Adipocyte (in vitro differentiated cells): Measurements from ENCODE around the gene HIP1R.

Source experiments
- DNase-seq: peaks from one replicate; pipeline ENCODE4 v3.0.0-alpha.2; 2015; ENCODE audit warnings: low read depth
- H3K27me3 ChIP-seq: replicated peaks from 2 replicates; pipeline ENCODE4 v1.7.0; 2013; ENCODE audit warnings: mild to moderate bottlenecking, low read length, moderate library complexity; ENCODE audit not compliant: control insufficient read depth, insufficient read depth
- H3K36me3 ChIP-seq: 2 replicates; pipeline ENCODE4 v1.7.0; 2013; ENCODE audit warnings: low read length, mild to moderate bottlenecking, moderate library complexity; ENCODE audit not compliant: control insufficient read depth, insufficient read depth, severe bottlenecking
- H3K4me1 ChIP-seq: 2 replicates; pipeline ENCODE4 v1.7.0; 2013; ENCODE audit warnings: mild to moderate bottlenecking, low read length, moderate library complexity; ENCODE audit not compliant: control insufficient read depth, insufficient read depth
- H3K4me3 ChIP-seq: 2 replicates; pipeline ENCODE4 v1.7.0; 2013; ENCODE audit warnings: mild to moderate bottlenecking, low read length, moderate library complexity
- H3K9ac ChIP-seq: 2 replicates; pipeline ENCODE4 v1.7.0; 2013; ENCODE audit warnings: mild to moderate bottlenecking, low read length, moderate library complexity
- H3K9me3 ChIP-seq: 2 replicates; pipeline ENCODE4 v1.7.0; 2013; ENCODE audit warnings: mild to moderate bottlenecking, low read length, moderate library complexity; ENCODE audit not compliant: control insufficient read depth

The HIP1R gene

DNA sequence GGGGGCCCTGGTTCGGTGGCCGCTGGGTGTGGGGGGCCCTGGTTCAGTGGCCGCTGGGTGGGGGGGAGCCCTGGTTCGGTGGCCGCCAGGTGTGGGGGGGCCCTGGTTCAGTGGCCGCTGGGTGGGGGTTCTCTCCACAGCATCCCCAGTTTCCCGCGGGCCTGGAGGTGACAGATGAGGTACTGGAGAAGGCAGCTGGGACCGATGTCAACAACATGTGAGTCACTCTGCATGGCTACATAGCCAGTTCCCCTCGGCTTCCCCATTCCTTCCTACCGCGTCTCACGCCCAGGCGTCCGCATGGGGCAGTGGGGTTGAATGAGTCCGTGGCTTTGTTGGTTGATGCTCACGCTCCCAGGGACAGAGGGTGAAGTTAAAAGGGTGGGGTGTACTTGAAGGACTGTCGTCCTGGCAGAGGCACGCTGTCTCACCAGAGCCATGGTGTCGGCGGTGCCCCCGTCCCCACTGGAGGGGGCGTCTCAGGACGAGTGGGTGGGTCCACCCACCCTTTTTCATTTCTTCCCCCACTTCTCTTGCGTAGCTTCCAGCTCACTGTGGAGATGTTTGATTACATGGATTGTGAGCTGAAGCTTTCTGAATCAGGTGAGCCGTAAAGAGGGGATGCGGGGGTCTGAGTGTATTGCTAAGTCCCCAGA is 15.6 kb downstream of the HIP1R start:
- Histone ChIP-seq H3K4me3 (no peak overlapping the region), H3K4me1 (peaks cover 20% of the 10 kb centered on the region), H3K9ac (no peak overlapping the region), H3K27me3 (peaks cover 5% of the 10 kb centered on the region), H3K9me3 (no peaks in the 10 kb centered on the region), H3K36me3 (no peaks in the 10 kb centered on the region)
- no peak for DNase-seq

DNA sequence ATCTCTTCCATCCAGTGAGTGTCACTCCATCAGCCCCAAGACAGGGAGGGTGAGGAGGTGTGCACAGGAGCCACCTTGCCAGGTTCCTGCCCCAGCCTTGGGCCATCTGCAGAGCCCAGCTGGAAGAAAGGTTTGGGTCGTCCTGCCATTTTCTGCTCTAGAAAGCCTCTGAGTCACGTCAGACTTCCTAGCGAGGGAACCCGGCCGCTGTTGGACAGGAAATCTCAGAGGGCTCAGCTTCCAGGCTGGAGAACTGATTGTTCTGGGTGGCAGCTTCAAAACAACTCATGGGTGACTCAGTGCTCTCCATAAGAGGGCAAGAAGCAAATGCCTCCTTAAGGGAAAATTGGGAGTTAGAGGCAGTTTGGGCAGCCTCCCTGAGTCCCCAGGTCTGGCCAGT is 16.6 kb downstream of the HIP1R start:
- peak; percentile 72 for DNase-seq
- H3K27me3 ChIP-seq, result no peaks in the 10 kb centered on the region
- H3K4me3 ChIP-seq, result no peak overlapping the region
- H3K9me3 ChIP-seq, result no peaks in the 10 kb centered on the region
- no peaks in the 10 kb centered on the region for H3K36me3 ChIP-seq
- peaks cover 20% of the 10 kb centered on the region for H3K4me1 ChIP-seq
- H3K9ac ChIP-seq, result peak overlapping the region; percentile 3

DNA sequence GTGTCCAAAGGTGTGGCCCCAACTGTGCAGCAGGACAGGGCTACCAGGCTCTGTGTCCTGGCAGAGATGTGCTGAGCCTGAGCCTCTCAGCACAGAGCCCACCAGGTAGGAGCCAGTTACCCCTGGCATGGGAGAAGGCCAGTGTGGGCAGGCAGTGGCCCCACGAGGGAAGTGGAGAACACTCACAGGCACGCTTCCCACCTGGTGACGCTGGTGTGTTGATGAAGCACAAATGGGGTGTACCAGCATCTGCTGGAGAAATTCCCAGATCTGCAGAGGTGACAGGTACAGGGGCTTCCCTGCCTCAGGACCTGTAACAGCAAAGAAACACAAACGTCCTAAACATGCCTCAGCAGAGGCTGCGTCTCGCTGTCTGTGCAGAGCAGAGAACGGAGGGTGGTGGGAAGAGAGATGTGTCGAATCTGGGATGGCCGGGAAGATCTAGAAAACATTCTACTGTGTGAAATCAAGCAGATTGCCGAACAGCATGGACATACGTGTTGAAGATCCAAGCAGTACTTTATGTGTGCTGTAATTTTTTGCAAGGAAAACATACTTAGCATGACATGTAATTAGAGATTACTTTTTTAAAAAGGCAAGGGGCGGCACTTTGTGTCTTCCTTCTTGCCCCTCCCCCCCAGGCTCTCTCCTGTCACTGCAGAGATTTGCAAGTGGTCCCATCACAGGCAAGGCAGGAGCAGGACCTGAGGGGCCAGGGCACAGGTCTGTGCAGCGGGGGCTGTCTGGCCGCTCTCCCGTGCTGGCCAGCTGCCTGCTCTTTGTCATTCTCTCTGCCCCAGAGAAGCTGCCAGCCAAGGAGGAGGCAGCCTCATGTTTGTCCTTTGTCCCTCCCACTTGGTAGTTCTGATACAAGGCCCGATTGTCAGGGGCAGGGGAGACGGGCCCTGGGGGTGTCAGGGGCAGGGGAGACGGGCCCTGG is 17.3 kb downstream of the HIP1R start:
- Histone ChIP-seq H3K27me3 (no peaks in the 10 kb centered on the region), H3K9ac (peak overlapping the region; percentile 4), H3K9me3 (no peaks in the 10 kb centered on the region), H3K4me1 (peaks cover 20% of the 10 kb centered on the region), H3K4me3 (no peak overlapping the region), H3K36me3 (peaks cover 2% of the 10 kb centered on the region)
- DNase-seq, result no peak

DNA sequence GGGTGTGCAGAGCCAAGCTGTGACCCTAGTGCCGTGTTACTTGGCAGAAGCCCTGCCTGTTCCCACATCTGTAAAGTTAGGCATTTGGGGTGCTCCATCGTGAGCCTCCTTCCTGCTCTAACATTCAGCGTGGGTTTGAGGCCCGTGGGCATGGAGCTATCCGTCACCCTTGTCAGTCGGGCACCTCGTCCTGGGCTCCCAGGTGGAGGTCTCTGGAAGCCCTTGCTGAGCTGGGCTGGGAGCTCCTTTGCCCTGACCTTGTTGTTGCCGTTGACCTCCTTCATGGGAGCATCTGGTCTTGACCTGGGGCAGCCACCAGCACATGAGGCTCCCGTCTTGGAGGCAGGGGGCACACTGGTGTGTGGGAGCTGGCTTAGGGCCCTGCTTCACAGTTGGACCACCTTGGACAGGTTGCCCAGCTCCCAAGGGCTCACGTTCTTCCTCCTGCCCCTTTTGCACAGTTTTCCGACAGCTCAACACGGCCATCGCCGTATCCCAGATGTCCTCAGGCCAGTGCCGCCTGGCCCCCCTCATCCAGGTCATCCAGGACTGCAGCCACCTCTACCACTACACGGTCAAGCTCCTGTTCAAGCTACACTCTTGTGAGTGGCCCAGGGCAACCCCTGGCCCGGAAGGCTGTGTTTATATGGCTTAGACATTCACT is 18.5 kb downstream of the HIP1R start:
- no peaks in the 10 kb centered on the region for H3K9me3 ChIP-seq
- H3K36me3 ChIP-seq, result peaks cover 2% of the 10 kb centered on the region
- no peak overlapping the region for H3K4me3 ChIP-seq
- H3K9ac ChIP-seq, result peak overlapping the region; percentile 25
- no peak for DNase-seq
- peaks cover 20% of the 10 kb centered on the region for H3K4me1 ChIP-seq
- H3K27me3 ChIP-seq, result no peaks in the 10 kb centered on the region

DNA sequence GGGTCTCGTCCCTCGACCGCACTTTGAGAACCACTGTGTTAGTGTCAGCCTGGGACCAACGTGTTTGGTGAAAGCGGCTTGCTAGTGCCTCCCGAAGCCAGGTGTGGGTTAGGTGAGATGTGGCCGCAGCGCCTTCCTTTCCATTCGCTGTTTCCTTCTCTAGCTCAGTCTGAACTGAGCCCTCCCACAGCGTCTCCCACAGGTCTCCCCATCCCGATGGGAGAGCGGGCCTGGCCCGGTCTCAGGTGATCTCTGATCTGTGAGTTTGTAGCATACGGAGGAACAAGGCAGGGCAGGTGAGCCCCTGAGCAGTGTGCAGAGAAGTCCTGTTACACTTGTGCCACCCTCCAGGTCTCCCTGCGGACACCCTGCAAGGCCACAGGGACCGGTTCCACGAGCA is 19.3 kb downstream of the HIP1R start:
- DNase-seq, result no peak
- Histone ChIP-seq H3K27me3 (no peaks in the 10 kb centered on the region), H3K9me3 (no peaks in the 10 kb centered on the region), H3K4me1 (peaks cover 20% of the 10 kb centered on the region), H3K4me3 (no peak overlapping the region), H3K9ac (no peak overlapping the region), H3K36me3 (peaks cover 2% of the 10 kb centered on the region)

DNA sequence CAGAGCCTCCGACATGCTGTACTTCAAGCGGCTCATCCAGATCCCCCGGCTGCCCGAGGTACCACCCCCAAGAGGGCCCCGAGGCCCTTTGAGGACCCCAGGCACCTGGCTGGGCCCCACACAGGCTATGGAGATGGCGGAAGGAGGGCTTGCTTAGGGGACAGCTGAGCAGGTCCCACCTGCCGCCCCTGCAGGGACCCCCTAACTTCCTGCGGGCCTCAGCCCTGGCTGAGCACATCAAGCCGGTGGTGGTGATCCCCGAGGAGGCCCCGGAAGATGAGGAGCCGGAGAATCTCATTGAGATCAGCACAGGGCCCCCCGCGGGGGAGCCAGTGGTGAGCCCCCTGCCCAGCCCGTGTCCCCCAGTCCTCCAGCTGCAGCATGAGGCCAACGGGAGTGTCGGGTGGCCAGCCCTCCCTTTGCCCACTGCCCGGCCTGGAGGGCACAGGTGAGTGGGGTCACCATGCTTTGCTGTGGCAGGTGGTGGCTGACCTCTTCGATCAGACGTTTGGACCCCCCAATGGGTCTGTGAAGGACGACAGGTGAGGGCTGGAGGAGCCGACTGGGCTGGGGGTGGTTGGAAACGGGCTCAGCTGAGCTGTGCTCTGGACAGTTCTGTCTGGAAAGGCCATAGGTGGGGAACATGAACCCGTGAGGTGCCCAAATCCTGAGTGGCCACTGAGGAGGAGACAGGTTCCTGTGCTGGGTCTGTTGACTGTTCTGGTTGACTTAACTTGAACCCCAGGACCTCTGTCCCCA is 20.0 kb downstream of the HIP1R start:
- no peak for DNase-seq
- Histone ChIP-seq H3K27me3 (no peaks in the 10 kb centered on the region), H3K9ac (no peak overlapping the region), H3K4me1 (peaks cover 20% of the 10 kb centered on the region), H3K9me3 (no peaks in the 10 kb centered on the region), H3K36me3 (peaks cover 2% of the 10 kb centered on the region), H3K4me3 (no peak overlapping the region)

DNA sequence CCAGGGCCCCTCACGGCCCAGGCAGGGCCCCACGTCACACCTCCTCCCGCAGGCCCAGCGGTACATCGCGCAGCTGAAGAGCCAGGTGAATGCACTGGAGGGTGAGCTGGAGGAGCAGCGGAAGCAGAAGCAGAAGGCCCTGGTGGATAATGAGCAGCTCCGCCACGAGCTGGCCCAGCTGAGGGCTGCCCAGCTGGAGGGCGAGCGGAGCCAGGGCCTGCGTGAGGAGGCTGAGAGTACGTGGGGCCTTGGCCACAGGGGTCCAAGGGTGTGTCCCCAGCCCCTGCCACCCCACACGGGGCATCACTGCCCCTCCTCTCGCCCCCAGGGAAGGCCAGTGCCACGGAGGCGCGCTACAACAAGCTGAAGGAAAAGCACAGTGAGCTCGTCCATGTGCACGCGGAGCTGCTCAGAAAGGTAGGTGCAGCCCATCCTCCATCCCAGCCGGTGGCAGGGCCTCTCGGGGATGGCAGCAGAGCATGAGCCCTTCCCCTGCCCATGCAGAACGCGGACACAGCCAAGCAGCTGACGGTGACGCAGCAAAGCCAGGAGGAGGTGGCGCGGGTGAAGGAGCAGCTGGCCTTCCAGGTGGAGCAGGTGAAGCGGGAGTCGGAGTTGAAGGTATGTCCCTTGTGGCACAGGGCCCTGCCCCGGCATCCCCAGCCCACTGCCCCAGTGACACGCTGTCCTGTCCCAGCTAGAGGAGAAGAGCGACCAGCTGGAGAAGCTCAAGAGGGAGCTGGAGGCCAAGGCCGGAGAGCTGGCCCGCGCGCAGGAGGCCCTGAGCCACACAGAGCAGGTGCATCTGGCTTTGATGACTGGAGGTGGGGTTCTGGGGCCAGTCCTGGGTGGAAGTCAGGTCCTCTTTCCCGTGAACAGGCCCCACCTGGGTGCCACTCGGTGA is 20.9 kb downstream of the HIP1R start:
- H3K4me3 ChIP-seq, result no peak overlapping the region
- no peaks in the 10 kb centered on the region for H3K27me3 ChIP-seq
- no peak for DNase-seq
- H3K9ac ChIP-seq, result no peak overlapping the region
- peaks cover 20% of the 10 kb centered on the region for H3K4me1 ChIP-seq
- no peaks in the 10 kb centered on the region for H3K9me3 ChIP-seq
- peaks cover 2% of the 10 kb centered on the region for H3K36me3 ChIP-seq

DNA sequence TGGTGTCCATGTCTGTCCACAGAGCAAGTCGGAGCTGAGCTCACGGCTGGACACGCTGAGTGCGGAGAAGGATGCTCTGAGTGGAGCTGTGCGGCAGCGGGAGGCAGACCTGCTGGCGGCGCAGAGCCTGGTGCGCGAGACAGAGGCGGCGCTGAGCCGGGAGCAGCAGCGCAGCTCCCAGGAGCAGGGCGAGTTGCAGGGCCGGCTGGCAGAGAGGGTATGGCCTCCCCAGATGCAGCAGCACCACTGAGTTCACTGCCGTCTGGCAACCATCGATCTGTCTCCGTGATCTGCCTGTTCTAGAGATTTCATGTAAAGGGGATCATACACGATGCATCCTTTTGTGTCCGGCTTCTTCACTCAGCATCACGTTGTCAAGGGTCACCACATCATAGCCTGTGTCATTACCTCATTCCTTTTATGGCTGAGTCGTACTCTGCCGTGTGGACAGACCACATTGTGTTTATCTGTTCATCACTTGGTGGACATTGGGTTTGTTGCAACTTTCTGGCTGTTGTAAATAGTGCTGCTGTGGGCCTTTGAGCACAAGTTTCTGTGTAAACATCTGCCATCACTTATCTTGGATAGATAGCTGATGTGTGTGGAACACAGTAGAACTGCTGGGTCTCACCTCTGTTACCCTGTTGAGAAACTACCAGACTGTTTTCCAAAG is 21.9 kb downstream of the HIP1R start:
- Histone ChIP-seq H3K4me3 (no peak overlapping the region), H3K36me3 (peaks cover 2% of the 10 kb centered on the region), H3K9me3 (no peaks in the 10 kb centered on the region), H3K27me3 (no peaks in the 10 kb centered on the region), H3K4me1 (peaks cover 13% of the 10 kb centered on the region), H3K9ac (no peak overlapping the region)
- no peak for DNase-seq

DNA sequence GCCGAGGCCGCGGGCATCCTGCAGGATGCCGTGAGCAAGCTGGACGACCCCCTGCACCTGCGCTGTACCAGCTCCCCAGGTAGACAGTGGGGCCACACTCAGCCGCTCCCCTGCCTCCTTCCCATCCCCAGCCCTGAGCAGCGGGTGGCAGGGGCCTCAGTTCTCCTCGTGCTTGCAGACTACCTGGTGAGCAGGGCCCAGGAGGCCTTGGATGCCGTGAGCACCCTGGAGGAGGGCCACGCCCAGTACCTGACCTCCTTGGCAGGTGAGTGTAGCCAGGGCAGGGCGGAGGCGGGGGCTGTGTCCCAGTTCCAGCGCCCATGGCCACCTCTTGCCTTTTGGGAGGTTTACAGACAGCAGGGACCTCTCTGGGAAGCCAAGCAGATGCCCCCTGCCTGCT is 22.9 kb downstream of the HIP1R start:
- peaks cover 2% of the 10 kb centered on the region for H3K36me3 ChIP-seq
- no peaks in the 10 kb centered on the region for H3K27me3 ChIP-seq
- H3K4me3 ChIP-seq, result no peak overlapping the region
- no peak for DNase-seq
- peaks cover 5% of the 10 kb centered on the region for H3K4me1 ChIP-seq
- no peak overlapping the region for H3K9ac ChIP-seq
- no peaks in the 10 kb centered on the region for H3K9me3 ChIP-seq
